AG04450 (cell line): ENCODE measurements around the gene GGN. TPM values are rescaled to one million over a fixed set of nuclear protein-coding genes. Genes with fewer than 3 reads are reported as not detected.

Experiments used
- CTCF ChIA-PET: fragments of 300-600, 350-600 bp; formaldehyde crosslinking; extraction: SDS; loops from one replicate; lab custom pipeline; 2022; ENCODE audit warnings: antibody characterized with exemption, inconsistent platforms; lab: Charles Lee
- POLR2A ChIA-PET: fragments of 350-600 bp; formaldehyde crosslinking; extraction: SDS; loops from one replicate; lab custom pipeline; 2021; ENCODE audit warnings: antibody characterized with exemption, inconsistent platforms; lab: Yijun Ruan, JAX
- DNase-seq: peaks from one replicate; pipeline ENCODE4 v3.0.0-alpha.2; 2011; ENCODE audit warnings: low read depth, low spot score
- H3K27ac ChIP-seq: one replicate; pipeline ENCODE4 v1.5.1; 2012; ENCODE audit warnings: low read depth, low read length, control low read depth
- H3K27me3 ChIP-seq: one replicate; pipeline ENCODE4 v1.6.0; 2012; ENCODE audit warnings: low read length; ENCODE audit not compliant: control insufficient read depth, insufficient read depth
- H3K4me3 ChIP-seq: 2 replicates; pipeline ENCODE4 v1.5.1; 2011; ENCODE audit warnings: mild to moderate bottlenecking, low read depth, low read length, control low read depth
- H3K9me3 ChIP-seq: 2 replicates; pipeline ENCODE4 v1.5.1; 2012; ENCODE audit warnings: low read length; ENCODE audit not compliant: control insufficient read depth, insufficient read depth
- polyA plus RNA-seq: library from polyadenylated mRNA; depleted of rRNA; stranded (reverse); fragments of >200 nt; gene quantifications from 2 replicates; pipeline ENCODE4 v1.2.3, GENCODE V29; 2011
- TF ChIP-seq, protein P1 (sequence below): IDR thresholded peaks from 2 replicates; pipeline ENCODE4 v1.5.1; 2011; ENCODE audit warnings: low read depth, low read length, control low read depth, inconsistent platforms

The GGN gene
- polyA plus RNA-seq, 1 experiment, result 0.15 TPM

DNA sequence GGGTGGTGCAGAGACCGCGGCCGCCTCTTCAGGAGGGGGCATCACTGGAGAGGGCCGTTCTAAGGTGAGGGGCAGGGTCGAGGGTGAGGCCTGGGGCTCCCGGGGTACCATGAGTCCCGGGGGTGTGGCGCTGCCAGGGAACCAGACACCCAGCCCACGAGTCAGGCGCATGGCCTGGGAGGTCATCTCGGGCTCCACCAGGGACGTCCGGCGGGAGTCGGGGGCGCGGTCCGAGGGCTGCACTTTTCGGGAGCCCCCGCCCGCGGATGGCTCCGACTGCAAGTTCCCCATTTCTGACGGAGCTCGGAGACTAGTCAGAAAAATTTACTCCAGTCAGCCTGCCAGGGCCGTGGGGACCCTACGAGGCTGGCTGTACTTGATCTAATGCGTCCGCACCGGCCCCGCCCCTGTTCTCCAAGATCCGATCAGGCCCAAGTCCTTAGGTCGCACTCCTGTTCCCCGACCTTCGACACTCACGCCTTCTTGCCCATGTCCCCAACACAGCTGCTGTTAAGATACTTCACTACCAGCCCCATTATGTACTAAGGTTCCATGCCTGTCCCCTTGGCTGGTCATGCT is 774 bp downstream of the GGN start:
- H3K27ac ChIP-seq, result no peak overlapping the region
- TF ChIP-seq, protein P1, sequence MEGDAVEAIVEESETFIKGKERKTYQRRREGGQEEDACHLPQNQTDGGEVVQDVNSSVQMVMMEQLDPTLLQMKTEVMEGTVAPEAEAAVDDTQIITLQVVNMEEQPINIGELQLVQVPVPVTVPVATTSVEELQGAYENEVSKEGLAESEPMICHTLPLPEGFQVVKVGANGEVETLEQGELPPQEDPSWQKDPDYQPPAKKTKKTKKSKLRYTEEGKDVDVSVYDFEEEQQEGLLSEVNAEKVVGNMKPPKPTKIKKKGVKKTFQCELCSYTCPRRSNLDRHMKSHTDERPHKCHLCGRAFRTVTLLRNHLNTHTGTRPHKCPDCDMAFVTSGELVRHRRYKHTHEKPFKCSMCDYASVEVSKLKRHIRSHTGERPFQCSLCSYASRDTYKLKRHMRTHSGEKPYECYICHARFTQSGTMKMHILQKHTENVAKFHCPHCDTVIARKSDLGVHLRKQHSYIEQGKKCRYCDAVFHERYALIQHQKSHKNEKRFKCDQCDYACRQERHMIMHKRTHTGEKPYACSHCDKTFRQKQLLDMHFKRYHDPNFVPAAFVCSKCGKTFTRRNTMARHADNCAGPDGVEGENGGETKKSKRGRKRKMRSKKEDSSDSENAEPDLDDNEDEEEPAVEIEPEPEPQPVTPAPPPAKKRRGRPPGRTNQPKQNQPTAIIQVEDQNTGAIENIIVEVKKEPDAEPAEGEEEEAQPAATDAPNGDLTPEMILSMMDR, result no peak
- no peaks in the 10 kb centered on the region for H3K27me3 ChIP-seq
- peaks cover 4% of the 10 kb centered on the region; the same call in 1 of the 2 replicates for H3K9me3 ChIP-seq
- no peak for DNase-seq
- ChIA-PET CTCF (interaction anchor here (1.0 to 1.8 kb wide), 7 partner anchors 12 to 485 kb away, joined by 3 to 37 read pairs (median 5); partner anchors contain the start of genes EIF3K, FAM98C and PSMD8), POLR2A (interaction anchor here (0.5 to 3.5 kb wide), 5 partner anchors 9 to 232 kb away, joined by 4 to 49 read pairs (median 8); partner anchors contain the start of genes EIF3K, FAM98C and PSMD8)
- H3K4me3 ChIP-seq, result peak overlapping the region; percentile 93

DNA sequence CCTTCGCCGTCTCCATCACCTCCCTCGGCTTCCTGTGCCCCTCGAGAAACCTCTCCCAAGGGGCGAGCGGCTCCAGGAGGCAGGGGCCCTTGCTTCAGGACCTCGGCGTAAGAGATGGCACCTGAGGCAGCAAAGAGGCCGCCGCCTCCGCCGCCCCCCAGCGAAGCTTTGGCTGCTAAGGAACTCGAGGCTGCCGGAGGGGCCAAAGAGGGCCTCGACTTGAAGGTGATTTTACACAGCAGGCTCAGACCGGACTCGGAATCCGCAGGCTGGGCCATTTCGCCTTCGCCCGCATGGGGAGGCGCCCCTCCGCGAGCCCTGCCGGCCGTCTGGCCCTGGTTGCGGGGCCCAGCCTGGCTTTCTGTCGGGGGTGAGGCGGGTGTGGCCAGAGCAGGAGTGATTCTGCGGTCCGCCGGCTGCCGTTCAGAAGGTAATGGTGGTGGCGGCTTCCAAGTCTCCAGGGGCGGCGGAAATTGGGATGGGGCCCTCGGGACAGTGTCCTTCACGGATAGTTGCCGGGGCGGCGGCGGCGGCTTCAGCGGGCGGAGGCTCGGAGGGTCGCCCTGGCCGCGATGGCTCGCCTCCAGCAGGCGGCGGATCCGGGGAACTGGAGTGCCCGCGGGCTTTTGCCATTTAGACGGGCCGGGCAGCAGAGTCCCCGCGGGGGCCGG is 1.4 kb downstream of the GGN start:
- CTCF ChIA-PET, result no interaction called here
- TF ChIP-seq, protein P1, result no peak
- Histone ChIP-seq H3K9me3 (peaks cover 4% of the 10 kb centered on the region; the same call in 1 of the 2 replicates), H3K27me3 (no peaks in the 10 kb centered on the region), H3K4me3 (no peak overlapping the region), H3K27ac (no peak overlapping the region)
- no peak for DNase-seq
- POLR2A ChIA-PET, result interaction anchor here (0.6 to 3.5 kb wide), 2 partner anchors 12 to 356 kb away, joined by 8 to 49 read pairs; partner anchors contain the start of gene PSMD8

DNA sequence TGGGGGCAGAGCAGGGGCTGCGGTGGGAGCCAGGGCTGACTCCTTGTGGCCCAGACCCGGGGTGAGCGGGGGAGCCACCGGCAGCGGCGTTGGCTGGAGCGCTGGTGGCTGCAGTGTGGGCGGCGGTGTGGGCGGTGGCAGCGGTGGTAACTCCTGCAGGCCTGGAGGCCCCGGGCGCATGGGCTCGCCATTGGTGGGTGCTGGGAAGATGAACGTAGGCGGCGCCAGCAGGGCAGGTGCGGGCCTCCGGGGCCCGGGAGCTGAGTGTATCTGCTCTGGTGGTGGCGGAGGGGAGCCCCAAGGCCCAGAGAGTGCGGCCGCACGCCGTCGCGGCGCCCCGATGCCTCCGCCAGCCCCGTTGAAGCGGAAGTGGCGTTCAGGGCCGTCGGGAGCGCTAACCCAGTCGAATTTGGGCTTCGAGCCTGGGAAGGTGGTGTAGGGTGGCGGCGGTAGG is 2.0 kb downstream of the GGN start:
- POLR2A ChIA-PET, result interaction anchor here (0.6 kb wide), 1 partner anchor 357 kb away, joined by 8 read pairs; no protein-coding TSS in a partner anchor
- DNase-seq, result no peak
- Histone ChIP-seq H3K27me3 (no peaks in the 10 kb centered on the region), H3K9me3 (peaks cover 4% of the 10 kb centered on the region; the same call in 1 of the 2 replicates), H3K4me3 (no peak overlapping the region), H3K27ac (no peak overlapping the region)
- CTCF ChIA-PET, result interaction anchor here (0.9 kb wide), 1 partner anchor 142 kb away, joined by 3 read pairs; no protein-coding TSS in a partner anchor
- TF ChIP-seq, protein P1, result no peak

DNA sequence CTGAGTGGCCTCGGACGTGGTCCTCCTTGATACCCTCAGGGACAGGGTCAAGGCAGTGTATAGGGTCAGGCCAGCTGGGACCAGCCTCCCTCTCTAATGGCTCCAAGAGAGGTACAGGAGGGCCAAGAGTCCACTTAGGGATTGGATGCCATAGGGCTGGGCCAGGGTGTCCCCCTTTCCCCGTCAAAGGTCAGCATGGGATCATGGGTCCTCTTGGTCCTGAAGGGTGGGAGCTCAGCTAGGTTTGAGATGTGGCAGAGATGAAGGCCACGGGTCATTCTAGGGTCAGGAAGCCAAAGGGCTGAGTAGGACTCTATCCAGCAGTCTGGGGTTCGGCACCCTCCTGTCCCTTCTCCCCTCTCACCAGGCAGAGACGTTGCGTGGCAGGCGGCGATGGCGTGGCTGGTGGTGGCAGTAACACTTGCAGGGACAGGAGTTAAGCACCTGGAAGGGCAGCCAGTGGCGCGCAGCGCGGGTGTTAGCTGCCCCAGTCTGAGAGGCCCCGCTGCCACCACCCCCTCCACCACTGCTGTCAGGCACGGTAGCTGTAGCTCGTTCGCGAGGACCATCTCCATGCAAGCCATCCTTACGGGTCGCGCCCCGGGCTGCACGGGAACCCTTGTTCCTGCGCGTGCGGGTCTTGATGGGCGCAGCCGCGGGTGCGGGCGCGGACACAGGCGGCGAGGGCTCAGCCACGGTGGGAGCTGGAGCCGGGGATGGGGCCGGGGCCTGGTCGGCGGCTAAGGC is 2.6 kb downstream of the GGN start:
- Histone ChIP-seq H3K4me3 (no peak overlapping the region), H3K27ac (peak overlapping the region; percentile 21), H3K9me3 (peaks cover 4% of the 10 kb centered on the region; the same call in 1 of the 2 replicates), H3K27me3 (no peaks in the 10 kb centered on the region)
- TF ChIP-seq, protein P1, result no peak
- ChIA-PET CTCF (interaction anchor here (0.5 to 2.1 kb wide), 6 partner anchors 11 to 448 kb away, joined by 3 to 10 read pairs (median 3); partner anchors contain the start of gene PSMD8), POLR2A (no interaction called here)
- no peak for DNase-seq
